Stimulated activated CD4-positive, alpha-beta T cell treated with anti-CD3 and anti-CD28 coated beads, TNF-alpha, amount 100 ng/mL, for 1 hour (primary cell): ENCODE results near the gene EIF5B.
"Not testable (repeated sequence)": the region's sequence is repeated elsewhere in the genome, so short reads cannot be mapped to it uniquely, and the experiment has no call there.

Experiments
- DNase-seq, 3 donors: peaks; one replicate each; pipeline ENCODE4 v3.0.0-alpha.2; 2020; ENCODE audit warnings: low read depth in 3 of 3, low spot score in 1 of 3

Gene EIF5B, protein sequence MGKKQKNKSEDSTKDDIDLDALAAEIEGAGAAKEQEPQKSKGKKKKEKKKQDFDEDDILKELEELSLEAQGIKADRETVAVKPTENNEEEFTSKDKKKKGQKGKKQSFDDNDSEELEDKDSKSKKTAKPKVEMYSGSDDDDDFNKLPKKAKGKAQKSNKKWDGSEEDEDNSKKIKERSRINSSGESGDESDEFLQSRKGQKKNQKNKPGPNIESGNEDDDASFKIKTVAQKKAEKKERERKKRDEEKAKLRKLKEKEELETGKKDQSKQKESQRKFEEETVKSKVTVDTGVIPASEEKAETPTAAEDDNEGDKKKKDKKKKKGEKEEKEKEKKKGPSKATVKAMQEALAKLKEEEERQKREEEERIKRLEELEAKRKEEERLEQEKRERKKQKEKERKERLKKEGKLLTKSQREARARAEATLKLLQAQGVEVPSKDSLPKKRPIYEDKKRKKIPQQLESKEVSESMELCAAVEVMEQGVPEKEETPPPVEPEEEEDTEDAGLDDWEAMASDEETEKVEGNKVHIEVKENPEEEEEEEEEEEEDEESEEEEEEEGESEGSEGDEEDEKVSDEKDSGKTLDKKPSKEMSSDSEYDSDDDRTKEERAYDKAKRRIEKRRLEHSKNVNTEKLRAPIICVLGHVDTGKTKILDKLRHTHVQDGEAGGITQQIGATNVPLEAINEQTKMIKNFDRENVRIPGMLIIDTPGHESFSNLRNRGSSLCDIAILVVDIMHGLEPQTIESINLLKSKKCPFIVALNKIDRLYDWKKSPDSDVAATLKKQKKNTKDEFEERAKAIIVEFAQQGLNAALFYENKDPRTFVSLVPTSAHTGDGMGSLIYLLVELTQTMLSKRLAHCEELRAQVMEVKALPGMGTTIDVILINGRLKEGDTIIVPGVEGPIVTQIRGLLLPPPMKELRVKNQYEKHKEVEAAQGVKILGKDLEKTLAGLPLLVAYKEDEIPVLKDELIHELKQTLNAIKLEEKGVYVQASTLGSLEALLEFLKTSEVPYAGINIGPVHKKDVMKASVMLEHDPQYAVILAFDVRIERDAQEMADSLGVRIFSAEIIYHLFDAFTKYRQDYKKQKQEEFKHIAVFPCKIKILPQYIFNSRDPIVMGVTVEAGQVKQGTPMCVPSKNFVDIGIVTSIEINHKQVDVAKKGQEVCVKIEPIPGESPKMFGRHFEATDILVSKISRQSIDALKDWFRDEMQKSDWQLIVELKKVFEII

DNA sequence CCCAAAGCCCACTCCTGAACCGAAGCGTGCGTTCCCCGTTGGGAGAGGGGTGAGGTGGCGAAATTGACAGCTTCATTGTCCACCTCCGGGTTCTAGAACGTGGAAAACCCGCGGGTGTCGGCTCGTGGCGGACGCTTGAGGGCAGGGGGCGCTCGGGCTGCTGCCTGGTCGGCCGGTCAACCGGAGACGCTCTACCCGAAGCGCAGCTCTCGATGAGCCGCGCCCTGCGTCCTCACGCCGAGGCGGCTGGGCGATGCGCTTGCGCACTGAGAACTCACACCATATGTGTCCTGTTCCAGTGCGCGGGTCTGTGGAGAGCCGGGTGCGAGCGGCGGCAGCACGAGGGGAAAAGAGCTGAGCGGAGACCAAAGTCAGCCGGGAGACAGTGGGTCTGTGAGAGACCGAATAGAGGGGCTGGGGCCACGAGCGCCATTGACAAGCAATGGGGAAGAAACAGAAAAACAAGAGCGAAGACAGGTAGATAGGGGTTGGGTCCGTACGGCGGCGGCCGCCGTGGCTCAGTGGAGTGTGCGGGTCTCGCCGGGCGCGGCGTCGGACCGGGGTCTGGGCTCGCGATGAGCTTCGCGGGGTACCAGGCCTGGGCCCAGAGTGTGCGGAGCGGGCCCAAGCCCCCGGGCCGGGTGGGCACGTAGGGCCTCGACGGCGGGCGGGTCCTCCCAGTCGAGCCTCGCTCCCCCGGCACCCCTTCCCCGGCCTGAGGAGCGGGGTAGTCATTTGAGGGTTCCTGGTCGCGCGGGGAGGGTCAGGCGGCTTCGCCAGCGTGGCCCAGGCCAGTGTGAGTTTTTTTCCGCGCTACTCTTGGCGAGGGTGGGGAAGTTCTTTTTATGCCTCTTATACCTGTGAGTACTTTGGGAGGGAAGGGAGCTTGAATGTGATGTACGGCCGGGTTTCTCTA, at the start of gene EIF5B:
Gene EIF5B (plus strand): TSS at position 277 of the 916 bp plus-strand sequence. CDS start 166 bp downstream, at position 443.
- peak; percentile 83 to 86 (median 84) for DNase-seq

DNA sequence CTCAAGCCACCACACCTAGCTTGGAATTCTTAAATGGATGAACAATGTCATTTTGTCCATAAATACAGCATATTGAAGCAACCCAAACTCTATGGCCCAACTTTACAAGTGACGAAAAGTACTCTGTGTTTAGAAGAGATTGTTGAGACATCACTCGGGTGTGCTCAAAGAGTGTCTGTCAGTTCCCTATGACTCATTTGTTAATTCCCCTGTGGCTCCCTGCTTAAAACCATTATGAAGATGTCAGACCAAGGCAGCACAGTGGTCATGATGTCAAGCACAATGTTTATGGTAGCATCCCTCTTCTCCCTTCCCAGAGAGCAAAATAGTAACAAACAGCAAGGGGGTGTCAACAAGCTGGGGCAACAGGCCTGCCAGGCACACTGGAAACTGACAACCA, 39.2 kb upstream of the EIF5B start:
- no peak for DNase-seq

DNA sequence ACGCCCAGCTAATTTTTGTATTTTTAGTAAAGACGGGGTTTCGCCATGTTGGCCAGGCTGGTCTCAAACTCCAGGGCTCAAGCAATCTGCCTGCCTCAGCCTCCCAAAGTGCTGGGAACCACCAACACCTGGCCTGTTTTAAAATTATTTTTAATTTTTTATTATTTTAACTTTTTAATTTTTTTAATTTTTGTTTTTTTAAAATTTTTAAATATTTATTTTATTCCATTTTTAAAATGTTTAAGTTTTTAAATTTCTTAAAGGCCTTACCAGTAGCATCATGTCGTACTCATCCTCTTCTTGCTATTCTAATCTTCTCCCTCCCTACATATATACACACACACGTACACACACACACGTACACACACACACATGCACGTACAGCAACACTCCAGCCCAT, 37.6 kb upstream of the EIF5B start:
- no peak for DNase-seq

DNA sequence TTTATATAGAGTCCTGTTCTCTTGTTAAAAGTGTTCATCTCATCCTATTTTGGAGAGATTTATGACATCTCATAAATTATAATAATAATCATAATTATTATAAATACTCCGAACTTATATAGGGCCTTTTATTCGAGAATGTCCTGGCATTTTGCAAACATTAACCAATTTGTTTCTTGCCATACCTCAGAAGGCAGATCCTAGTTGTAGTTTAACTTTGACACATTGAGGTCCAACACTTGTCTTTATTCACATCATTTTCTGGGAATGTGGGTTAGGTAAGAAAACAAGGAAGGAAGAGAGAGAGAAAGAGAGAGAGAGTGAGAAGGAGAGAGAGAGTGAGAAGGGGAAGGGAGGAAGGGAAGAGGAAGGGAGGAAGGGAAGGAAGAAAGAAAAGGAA, 36.1 kb upstream of the EIF5B start, which contains the start of gene LYG1:
Gene LYG1 (minus strand): TSS at position 101 of the 400 bp plus-strand sequence. CDS start 5,527 bp downstream, outside the sequence.
- DNase-seq, result not testable (repeated sequence)

DNA sequence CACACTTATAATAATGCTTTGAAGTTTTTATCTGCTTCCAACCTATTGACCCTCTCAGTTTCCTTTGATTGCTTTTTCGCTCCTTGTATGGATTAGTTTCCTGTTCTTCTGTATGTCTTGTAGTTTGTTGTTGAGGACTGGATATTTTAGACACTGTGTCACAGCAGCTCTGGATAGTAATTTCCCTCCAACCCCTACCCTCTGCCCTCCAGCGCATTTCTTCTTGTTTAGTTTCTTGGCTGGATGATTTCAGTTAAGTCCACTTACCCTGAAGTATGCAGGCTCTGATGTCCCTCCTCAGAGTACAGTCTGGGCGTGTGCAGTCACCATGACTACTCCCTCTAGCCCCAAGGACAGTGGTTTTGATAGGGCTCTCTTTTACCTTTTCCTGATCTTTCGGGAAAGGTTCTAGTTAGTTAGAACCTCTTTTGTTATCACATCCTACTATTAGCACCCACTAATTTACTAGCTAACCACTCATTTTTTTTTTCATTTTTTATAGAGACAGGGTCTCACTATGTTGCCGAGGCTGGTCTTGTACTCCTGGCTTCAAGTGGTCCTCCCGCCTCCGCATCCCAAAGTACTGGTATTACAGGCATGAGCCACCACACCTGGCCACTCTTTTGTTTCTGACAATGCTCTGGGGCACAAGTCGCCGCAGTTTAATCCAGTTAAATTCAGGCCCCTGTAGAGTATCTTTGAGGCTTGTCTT, 19.9 kb upstream of the EIF5B start:
- DNase-seq, result no peak

DNA sequence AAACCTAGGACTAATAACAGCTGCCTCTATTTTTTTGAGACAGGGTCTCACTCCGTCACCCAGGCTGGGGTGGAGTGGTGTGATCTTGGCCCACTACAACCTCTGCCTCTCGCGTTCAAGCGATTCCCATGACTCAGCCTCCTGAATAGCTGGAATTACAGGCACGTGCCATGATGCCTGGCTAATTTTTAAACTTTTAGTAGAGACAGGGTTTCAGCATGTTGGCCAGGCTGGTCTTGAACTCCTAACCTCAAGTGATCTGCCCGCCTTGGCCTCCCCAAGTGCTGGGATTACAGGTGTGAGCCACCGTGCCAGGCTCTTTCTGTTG, 19.4 kb upstream of the EIF5B start:
- DNase-seq, result not testable (repeated sequence)

DNA sequence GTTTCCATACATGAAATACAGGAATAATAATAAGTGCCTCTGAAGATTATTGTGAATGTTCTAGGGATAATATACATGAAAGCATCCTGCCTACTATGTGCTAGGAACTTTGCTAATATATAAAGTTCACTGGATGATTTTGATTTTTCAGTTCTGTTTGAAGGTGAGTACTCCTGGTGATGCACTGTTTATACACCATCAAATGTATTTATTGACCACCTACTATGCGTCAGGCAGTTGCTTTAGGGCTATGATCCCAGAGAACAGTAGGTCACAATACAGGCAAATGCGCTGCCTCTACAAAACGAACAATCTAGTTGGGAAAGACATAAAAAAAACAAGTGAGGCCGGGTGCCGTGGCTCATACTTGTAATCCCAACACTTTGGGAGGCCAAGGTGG, 11.8 kb upstream of the EIF5B start:
- no peak for DNase-seq

DNA sequence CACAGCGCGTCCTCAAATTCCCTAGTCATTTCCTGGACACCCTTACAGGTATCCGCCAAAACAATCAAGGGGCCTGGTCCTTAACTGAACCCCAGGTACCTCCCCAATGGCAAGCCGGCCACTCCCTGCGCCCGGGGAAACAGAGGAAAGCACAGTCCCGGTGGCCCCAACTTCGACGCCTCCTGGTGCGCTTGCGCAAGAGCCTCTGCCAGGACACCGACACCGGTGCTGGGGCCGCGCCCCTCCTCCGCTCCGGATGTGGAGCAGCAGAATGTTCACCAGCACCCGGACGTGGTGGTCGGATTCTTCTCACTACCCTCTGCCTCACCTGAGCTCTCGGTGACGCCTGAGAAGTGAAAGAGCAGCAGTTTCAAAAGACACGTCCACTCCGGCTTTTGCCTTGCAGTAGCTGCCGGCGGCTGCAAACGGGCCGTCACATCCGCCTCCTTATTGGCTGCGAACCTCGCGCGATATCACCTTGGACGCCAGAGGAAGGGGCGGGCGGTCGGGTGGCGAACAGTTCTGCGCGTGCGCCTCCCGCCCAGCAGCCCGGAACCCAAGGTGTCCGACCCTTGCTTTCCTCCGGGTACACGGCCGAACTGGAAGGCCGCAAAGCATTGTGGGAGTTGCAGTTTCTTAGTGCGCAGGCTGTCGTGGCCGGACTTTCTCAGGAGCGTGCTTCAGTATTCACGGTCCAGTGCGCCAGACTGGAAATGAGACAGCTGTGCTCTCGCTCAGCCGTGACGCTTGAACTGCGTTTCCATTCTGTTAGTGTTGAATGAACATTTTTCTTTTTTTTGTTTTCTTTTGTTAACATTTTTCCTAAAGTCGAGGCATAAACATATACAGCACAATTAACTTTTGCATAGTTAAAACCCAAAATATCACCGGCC, 1.0 kb upstream of the EIF5B start, which contains the start of gene TXNDC9:
Gene TXNDC9 (minus strand): TSS at position 423 of the 893 bp plus-strand sequence. CDS start 3,123 bp downstream, outside the sequence.
- peak; percentile 91 to 95 (median 94) for DNase-seq

DNA sequence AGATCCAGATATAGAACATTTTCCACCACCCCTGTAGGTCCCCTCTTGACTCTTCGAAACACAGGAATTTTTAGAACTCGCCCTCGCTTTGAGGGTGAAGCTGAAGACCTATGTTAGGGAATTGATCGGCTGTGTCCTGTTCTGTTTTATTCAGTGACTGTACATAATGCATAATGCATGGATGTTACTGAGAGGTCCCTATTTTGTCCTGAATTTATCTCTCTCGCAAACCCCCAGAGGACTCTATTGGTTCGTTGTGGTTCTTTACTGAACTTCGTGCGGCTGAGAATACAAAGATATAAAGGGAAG, 431 bp upstream of the EIF5B start:
- DNase-seq, result no peak

DNA sequence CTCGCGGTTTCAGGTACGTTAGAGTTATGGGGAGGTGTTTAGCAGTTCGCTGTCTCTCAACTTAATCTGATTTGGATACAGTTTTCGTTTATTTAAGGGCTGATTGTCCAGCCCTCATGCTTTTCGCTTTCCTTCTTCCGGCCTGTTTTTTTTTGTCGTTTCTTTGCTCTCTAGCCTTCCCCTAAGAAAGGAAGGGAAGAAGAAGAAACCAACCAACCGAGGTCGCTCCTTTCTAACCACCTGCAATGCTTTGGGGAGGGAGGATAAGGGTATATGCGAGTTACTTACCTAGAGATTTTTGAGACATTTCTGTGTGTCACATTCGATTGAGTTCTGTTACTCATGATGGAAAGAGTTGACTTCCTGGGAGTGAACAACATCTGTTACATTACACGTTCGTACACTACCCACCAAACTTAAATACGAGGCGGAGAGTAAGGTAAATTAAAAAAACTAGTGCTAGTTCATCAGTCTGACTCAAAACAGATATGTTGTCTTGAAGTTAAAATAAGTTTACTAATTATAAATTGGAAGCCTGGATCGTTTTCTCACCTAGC, 918 bp downstream of the EIF5B start:
- no peak for DNase-seq

DNA sequence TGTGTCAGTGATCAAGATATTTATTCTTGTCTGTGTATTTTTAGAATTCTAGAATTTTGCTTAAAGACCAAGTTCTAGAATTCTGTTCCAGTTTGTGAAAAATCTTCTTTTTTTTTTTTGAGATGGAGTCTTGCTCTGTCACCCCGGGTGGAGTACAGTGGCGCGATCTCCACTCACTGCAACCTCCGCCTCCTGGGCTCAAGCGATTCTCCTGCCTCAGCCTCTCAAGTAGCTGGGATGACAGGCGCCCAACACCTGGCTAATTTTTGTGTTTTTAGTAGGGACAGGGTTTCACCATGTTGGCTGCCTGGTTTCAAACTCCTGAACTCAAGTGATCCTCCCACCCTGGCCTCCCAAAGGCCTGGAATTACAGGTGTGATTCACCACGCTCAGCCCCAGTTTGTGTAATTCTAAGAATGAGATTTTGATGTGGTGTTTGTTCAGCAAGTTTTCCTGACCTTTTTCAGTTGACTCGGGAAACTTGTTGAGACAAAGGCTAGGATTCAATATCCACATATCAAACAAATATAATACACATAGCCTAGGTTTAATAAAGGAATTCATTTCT, 3.6 kb downstream of the EIF5B start:
- DNase-seq, result no peak

DNA sequence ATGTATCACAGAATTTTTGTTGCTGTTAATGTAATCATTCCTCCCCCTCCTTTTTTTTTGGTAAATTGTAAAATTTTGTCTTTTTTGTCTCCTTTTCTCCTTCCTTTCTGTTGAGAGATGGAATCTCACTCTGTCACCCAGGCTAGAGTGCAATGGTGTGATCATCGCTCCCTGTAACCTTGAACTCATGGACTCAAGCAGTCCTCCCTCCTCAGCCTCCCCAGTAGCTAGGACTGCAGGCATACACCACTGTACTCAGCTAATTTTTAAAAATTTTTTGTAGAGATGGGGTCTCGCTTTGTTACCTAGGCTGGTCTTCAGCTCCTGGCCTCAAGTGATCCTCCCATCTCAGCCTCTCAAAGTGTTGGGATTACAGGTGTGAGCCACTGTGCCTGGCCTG, 5.3 kb downstream of the EIF5B start:
- DNase-seq, result no peak

DNA sequence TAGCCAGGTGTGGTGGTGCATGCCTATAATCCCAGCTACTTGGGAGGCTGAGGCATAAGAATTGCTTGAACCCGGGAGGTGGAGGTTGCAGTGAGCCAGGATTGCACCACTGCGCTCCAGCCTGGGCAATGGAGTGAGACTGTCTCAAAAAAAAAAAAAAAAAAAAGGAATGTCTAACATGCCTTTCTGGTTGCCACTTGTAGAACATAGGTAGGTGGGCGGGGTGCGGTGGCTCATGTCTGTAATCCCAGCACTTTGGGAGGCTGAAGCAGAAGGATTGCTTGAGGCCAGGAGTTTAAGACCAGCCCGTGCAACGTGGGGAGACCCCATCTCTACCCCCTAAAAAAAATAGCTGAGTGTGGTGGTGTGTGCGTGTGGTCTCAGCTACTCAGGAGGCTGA, 8.3 kb downstream of the EIF5B start:
- not testable (repeated sequence) for DNase-seq

DNA sequence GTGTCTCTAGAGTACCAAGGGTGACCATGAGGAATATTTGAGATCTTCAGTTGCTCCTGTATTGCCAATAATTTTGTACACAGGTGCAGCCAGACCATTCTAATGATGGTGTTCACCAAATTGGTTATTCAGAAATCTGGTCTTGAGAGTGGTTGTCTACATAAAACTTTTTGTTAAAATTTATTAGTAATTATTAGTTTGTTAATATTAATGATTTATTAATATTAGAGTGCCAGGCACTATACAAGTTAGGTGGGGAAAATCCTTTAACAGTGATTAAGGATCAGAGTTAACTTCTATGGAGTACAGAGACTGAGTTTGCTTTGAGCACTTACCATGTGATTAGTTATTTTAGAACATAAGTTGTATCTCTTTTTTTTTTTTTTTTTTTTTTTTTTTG, 9.0 kb downstream of the EIF5B start:
- no peak for DNase-seq

DNA sequence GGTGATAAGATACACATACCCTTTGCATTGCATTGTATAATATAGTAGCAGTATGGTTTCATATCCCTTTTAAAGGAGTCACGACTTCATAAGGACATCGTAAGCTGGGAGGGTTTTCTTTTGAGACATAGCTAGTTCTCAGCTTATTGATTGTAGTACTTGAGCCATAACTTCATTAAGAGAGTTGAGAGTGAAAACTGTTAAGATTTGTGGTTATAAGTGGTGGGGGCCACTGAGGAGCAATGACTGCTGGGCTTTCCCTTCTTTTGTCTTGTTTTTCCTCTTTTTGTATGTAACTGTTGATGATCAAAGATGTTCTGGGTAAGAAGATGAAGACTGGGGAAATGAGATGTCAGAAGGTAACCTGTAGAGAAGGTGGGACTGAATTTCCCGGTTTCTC, 11.0 kb downstream of the EIF5B start:
- no peak for DNase-seq

DNA sequence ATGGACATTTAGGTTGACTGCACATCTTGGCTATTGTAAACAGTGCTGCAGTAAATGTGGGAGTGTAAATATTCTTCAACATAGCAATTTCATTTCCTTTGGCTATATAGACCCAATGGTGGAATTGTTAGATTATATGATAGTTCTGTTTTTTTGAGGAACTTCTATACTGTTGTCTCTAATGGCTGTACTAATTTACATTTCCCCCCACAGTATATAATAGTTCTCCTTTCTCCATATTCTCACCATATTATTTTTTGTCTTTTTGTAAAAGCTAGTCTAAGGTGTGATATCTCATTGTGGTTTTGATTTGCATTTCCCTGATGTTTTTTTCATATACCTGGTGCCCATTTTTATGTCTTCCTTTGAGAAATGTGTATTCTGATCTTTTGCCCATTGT, 13.0 kb downstream of the EIF5B start:
- DNase-seq, result no peak

DNA sequence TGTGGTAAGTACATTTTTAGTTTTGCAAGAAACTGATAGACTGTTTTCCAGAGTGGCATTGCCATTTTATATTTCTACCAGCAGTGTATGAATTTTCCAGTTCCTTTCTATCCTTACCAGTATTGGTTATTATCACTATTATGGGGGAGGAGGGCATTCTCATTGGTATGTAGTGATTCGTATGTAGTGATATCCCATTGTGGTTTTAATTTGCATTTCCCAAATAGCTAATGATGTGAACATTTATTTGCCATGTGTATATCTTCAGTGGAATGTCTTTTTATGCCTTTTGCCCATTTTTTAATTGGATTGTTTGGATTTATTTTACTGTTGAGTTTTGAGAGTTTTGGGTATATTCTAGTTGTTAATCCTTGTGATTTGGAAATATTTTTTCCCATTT, 16.9 kb downstream of the EIF5B start:
- DNase-seq, result no peak

DNA sequence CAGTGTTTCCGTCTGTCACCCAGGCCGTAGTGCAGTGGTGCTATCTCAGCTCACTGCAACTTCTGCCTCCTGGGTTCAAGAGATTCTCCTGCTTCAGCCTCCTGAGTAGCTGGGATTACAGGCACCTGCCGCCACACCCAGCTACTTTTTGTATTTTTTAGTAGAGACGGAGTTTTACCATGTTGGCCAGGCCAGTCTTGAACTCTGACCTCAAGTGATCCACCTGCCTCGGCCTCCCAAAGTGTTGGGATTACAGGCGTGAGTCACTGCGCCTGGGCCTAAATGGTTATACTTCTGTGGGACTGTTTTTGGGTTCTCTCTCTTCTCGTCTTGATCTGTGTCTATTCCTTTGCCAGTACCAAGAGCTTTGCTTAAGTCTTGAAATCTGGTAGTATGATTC, 17.6 kb downstream of the EIF5B start:
- DNase-seq, result not testable (repeated sequence)
